DMS153 treated with DMSO at 0.1 percent for 48 hours (cell line): ENCODE measurements around the gene TSPAN2.
"Not testable (repeated sequence)": the region's sequence is repeated elsewhere in the genome, so short reads cannot be mapped to it uniquely, and the experiment has no call there.

Source experiments
- DNase-seq: peaks from one replicate; lab custom pipeline; 2025; ENCODE audit not compliant: unreplicated experiment; lab: John Stamatoyannopoulos, UW

Gene TSPAN2

DNA sequence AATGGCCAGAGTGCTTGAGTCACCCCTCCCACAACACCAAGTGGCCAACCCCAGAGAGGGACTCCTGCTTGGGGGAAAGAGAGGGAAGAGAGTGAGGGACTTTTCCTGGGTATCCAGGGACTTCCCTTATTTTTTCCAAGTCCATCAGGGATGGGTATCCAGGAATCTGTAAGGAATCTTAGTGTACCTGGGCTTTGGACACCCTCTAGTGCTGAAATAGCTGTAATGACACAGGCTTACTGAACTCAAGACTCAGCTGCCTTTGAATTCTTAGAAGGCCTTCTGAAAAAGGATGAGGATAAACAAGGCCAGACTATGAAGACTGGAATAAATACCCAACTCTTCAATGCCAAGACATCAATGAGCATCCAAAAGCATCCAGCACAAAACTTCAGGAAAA, 47.6 kb downstream of the TSPAN2 start:
- DNase-seq = no peak

DNA sequence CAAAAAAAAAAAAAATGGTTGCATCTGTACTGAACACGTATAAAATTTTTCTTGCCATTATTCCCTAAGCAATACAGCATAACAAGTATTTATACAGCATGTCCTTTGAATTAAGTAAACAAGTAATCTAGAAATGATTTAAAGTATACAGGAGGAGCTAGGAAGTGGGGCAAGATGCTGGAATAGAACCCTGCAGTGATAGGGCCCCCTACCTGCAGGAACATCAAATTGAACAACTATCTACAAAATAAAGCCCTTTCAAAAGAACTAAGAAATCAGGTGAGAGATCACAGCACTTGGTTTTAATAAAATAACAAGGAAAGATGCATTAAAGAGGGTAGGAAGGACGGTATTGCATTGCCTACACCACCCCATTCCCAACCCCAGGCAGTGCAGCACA, 48.8 kb downstream of the TSPAN2 start:
- DNase-seq = no peak

DNA sequence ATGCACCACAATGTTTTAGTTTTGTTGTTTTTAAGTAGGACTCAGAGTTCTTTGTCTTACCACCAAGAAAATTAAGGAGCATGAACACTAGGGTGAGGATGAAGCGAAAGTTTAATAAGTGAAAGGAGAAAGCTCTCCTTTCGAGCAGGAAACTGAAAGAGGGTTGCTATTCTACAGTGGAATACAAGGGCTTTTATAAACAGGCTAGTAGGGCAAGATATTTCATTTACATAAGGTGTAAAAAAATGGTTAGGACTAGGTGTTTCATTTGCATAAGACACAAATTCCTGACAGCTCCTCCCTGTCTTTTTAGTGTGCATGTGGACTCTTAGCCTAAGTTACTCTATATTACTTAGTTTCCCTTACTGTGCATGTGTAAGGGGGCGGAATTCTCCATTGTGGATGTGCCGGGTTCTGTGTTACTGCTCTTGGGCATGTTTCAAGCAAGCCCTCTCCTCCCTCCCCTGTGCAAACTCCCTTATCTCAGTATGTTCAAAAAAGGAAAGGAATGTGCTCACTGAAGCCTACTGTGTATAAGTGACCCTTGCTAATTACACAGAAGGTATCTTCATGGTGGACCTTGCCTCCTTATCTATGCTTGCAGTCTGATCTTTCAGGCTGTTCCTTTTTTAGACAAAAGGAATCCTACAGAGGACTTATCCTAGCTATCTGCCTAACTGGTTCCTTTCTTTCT, 52.3 kb downstream of the TSPAN2 start:
- DNase-seq = no peak

DNA sequence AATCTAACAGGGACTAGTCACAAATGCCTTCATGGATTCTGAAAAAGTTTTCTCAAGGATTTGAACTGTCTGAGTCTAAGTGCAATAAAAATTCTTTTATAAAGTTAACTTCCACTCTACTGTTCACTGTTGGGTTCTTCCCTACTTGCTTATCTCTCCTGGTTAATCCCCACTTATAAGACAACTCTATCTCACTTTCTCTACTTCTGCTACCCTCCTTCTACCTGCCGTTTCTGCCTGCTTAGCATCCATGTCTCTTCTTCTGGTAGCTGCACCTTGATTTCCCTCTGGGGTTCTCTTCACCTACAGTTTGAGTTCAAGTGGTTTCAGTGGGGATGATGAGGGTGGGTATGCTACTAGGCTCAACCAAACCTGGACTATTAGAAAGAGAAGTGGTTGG, 53.7 kb downstream of the TSPAN2 start:
- DNase-seq = no peak

DNA sequence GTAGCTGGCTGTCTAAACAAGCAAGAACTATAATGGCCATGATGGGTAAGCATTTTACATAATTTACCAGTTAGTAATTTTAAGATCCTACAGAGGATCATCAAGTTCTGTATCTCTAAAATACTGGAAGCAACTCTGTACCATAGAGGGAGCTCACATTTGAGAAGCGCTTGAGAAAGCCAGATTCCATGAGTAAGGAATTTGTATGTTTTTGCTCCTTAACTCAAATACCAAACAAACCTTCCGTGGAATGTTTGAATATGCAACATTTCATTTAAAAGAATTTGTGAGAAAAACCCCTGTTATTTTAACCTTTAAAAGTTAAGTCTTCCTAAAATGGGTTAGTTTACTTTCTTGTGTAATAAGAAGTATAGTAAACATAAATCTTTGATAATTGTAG, 57.7 kb downstream of the TSPAN2 start:
- no peak for DNase-seq

DNA sequence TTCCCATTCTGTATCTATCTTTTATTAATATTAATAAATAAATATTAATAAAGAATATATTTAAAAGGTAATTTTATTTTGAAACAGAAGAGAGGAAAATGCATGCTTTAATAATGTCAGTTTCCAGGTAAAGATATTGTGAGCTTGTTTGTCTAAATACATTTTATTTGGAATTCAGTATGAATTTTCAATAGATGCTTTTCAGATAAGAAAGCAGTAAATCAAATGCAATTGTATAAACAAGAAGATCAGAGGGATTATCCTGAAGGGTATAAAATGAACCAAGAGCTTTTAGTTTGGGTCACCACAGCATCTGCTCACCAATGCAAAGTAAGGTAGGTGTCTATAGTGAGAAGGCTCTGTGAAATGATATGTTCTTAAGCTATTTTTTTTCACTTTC, 59.8 kb downstream of the TSPAN2 start, which contains the start of gene TSHB:
TSHB (plus strand) TSS at position 301 of the 400 bp plus-strand sequence. CDS start 3,537 bp downstream, outside the sequence.
- DNase-seq = no peak

DNA sequence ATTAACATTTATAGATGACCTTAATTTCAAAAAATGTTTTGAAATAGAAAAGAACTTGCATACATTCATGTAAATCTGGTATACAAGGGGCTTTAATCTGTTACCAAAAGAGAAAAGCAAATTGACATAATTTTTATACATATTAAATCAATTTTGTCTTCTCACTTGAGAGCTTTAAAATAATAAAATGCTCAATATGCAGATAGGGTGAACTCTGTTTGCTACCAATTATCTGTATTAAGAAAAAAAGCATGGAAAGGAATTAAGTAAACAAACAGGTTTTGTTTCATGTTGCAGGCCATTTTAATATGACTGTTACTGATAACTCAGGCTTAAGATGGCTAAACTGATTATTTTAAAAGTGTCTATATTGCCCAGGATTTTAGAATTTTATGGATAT, 65.7 kb downstream of the TSPAN2 start:
- no peak for DNase-seq

DNA sequence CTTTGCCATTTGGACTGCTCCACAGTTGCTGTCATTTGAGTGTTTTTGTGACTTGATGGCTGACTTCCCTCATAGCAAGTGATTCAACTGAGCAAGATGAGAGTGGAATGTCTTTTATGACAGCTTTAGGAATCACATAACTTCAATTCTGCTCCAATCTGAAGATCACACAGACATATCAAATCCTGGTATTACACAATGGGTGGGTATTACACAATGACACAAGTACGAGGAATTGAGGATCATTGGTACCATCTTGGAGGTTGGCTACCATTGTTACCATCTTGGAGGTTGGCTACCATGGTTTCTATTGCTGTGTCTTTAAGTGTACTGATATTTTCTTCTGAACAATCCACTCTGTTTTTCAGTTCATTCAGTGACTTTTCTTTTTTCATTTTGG, 68.2 kb downstream of the TSPAN2 start:
- no peak for DNase-seq

DNA sequence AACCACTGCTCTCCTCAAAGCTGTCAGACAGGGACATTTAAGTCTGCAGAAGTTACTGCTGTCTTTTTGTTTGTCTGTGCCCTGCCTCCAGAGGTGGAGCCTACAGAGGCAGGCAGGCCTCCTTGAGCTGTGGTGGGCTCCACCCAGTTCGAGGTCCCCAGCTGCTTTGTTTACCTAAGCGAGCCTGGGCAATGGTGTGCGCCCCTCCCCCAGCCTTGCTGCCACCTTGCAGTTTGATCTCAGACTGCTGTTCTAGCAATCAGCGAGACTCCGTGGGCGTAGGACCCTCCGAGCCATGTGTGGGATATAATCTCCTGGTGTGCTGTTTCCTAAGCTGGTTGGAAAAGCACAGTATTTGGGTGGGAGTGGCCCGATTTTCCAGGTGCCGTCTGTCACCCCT, 69.8 kb downstream of the TSPAN2 start:
- not testable (repeated sequence) for DNase-seq

DNA sequence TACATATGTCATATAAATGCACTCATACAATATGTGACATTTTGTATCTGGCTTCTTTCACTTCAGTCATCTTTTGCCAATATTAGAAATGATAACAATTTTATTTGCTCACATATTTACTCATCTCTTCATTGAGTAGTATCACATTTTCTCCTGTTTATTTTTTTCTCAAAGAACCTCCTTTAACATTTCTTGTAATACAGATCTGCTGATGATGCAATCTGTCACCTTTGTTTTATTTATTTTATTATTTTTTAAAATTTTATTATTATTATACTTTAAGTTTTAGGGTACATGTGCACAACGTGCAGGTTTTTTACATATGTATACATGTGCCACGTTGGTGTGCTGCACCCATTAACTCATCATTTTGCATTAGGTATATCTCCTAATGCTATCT, 75.5 kb downstream of the TSPAN2 start:
- DNase-seq = no peak

DNA sequence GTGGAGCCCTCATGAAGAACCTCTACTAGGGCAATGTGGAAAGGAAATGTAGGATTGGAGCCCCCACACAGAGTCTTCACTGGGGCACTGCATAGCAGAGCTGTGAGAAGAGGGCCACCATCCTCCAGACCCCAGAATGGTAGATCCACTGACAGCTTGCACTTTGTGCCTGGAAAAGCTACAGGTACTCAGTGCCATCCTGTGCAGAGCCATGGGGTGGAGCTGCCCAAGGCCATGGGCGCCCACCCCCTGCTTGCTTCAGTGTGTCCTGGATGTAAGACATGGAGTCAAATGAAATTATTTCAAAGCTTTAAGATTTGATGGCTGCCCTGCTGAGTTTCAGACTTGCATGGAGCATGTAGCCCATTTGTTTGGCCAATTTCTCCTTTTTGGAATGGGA, 76.9 kb downstream of the TSPAN2 start:
- DNase-seq = no peak

DNA sequence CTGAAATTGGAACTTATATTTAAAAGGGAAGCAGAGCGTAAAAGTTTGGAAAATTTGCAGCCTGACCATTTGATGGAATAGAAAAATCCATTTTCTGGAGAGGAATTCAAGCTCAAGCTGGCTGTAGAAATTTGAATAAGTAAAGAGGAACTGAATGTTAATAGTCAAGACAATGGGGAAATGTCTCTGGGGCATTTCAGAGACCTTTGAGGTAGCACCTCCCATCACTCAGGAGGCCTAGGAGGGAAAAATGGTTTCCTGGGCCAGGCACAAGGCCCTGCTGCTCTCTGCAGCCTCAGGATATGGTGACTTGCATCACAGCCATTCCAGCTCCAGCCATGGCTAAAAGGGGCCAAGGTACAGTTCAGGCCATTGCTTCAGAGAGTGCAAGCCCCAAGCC, 77.3 kb downstream of the TSPAN2 start:
- no peak for DNase-seq

DNA sequence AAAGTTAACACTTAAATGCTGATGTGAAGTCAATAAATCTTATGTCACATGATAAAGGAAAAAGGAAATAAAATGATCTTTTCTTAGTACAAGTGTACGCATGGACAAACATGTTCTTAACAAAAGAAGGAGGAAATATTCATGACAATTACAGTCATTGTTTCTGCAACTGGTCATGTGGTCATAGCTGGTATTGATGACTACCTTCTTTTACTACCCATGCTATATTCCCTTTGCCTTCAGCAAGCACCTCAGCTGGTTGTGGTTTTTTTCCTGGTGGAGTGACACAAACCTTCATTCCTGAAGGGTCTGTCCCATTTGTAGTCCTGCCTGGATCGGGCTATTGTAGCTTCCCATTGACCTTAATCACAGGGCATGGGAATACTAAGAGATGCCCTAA, 83.1 kb downstream of the TSPAN2 start:
- DNase-seq = no peak
